AG10803 (cell line): Measurements from ENCODE around the gene SLC38A1.

Source experiments
- DNase-seq: peaks from one replicate; pipeline ENCODE4 v3.0.0; 2010; ENCODE audit warnings: low read depth
- H3K4me3 ChIP-seq: 2 replicates; pipeline ENCODE4 v1.5.1; 2011; ENCODE audit warnings: mild to moderate bottlenecking, low read length, control low read depth
- CTCF ChIP-seq: conservative IDR thresholded peaks from 2 replicates; pipeline ENCODE4 v1.5.1; 2011; ENCODE audit warnings: mild to moderate bottlenecking, low read length, control low read depth, inconsistent platforms

Gene SLC38A1

GRCh38 chr12:46263140-46264016 is 5.5 kb downstream of the SLC38A1 start:
- H3K4me3 ChIP-seq, result no peak overlapping the region

DNA sequence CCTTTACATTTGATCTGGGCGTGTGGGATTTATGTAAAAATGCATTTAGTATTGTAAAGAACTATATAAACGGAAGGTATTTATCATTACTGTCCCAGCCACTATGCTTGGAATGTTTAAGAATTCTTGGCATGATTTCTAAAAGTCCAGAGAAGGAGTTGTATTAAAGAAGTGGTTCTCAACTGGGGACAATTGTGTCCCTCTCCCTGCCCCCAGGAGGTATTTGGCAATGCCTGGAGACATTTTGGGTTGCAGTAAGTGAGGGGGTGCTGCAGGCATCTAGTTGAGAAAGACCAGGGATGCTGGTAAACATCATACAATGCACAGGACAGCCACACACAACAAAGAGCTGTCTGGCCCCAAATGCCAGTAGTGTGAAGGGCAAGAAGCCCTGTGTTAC is 7.2 kb downstream of the SLC38A1 start:
- no peak overlapping the region for H3K4me3 ChIP-seq
- no peak for DNase-seq
- no peak for TF ChIP-seq CTCF

More at GRCh38 chr12:46263140-46264016, 5.5 kb downstream of the SLC38A1 start:
- peak; percentile 32 for TF ChIP-seq CTCF
- DNase-seq, result no peak

- no peak for TF ChIP-seq CTCF
- DNase-seq, result no peak
- H3K4me3 ChIP-seq, result no peak overlapping the region
These were observed 7.8 kb downstream of the SLC38A1 start for GRCh38 chr12:46260913-46261476.

DNA sequence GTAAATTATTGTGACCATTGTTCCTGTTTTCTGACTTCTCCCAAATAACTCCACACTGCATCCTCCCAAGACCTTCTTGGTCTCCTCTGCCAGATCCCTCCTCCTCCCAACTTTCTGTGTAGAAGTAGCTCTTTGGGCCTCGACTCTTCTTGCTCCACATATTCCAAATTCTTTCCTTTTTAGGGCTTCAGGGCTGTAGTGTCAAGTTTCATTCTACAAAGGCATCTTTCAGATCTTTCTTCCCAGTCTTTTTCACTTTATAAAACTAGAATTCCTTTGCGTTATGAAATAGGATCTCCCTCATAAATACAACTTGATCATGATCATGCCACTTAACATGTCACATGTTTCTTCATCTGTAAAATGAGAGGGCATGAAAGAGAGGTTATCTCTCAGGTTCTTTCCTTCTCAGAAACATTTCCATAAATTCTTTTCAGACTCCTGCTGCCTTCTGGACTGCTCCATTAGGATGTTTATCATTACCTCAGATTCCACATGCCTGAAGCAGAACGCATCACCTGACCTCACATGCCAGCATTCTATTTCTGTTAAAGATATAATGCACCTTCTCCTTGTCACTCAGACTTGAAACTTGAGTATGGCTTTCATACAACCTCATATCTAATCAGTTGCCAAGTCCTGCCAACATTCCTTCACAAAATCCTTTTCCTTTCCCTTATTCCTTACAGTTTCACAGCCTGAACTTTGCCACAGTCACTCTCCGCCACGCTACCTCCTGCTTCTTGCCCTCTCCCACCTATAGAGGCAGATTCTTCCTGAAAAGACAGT is 8.5 kb downstream of the SLC38A1 start:
- DNase-seq, result peak; percentile 81
- H3K4me3 ChIP-seq, result no peak overlapping the region
- TF ChIP-seq CTCF, result no peak

DNA sequence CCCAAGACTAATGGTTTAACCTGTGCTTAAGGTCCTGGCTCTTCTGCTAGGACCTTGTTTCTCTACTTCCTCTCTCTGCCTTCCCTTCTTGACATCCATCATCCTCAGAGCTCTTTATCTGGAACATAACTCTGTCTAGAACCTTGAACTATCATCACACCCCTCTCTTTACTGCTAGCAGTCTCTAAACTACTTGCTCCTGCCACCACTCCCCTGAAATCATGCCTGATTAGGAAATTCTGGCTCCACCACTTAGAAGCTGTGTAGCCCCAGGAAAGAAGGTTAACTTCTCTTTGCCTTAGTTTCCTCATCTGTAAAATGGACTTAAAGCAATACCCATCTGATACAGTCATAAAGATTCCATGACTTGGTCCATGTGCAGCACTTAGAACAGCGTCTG is 9.1 kb downstream of the SLC38A1 start:
- DNase-seq, result no peak
- no peak for TF ChIP-seq CTCF
- no peak overlapping the region for H3K4me3 ChIP-seq

DNA sequence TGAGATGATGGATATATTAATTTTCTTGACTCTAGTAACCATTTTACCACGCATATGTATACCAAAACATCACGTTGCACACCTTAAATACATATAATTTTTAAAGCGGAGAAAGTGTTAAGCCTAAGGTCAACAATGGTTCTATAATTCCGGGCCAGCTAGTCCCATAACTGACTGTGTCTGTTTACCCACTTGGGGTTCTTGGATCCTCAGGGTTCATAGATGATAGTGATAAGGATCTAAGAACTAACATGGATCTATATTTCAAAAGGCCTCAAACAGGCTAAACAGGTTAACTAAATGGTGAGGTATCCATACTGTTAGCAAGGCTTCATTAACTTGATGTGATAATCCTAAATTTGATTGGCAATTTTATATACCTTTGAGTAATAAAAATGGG is 9.8 kb downstream of the SLC38A1 start:
- no peak for DNase-seq
- no peak for TF ChIP-seq CTCF
- H3K4me3 ChIP-seq, result no peak overlapping the region
